ENCODE data around the gene WNT4.

DNA sequence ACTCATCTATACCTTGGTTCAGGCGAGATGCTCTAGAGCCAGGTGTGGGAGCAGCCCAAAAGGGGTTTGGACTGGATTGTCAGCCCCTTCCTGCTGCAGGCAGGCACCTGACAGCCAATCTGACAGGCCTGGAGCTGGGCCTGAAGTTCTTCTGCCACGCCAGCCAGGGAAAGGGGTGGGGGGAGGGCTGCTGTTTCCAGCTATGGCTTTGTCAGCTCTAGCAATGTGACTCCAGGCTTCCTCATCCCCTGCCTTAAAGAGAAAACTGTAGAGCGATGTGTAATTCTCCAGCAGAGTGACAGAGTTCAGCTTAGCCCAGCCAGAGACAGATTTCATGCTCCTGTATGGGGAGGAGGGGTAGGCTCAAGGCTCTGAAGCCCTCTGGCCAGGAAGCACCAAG, 30.3 kb downstream of the WNT4 start:
- TF ChIP-seq MAX (IDR thresholded peaks at IDR 0.05) = no peak
- TF ChIP-seq POLR2A (IDR thresholded peaks at IDR 0.05; ENCODE audit: low read length) = no peak

Data from A549 (cell line).